Measurements from ENCODE around the gene GDI1. TPM values are rescaled to one million over a fixed set of nuclear protein-coding genes. Genes with fewer than 3 reads are reported as not detected.

Gene GDI1
- total RNA-seq, 1 experiment from 2014 or later: 96.1 TPM

DNA sequence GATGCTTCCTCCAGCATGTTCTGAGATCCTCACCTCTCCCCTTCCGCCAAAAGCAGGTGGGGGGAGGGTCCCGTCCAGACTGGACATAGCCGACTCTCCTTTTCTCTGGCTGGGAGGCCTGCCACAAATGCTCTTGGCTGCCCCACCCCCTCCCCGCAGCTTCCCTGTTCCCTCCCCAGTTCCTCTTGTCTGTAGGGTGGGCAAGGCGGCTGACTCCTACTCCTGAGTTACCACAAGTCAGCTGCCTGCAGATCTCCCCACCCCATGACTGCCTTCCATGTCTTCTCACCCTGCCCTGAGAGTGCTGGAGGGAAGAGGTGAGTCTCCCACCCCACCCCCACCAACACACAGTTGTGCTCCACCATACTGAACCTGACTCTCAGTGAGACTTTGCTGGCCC is 5.6 kb upstream of the GDI1 start:
- no peak for ATAC-seq
- CTCF ChIA-PET: no interaction called here

DNA sequence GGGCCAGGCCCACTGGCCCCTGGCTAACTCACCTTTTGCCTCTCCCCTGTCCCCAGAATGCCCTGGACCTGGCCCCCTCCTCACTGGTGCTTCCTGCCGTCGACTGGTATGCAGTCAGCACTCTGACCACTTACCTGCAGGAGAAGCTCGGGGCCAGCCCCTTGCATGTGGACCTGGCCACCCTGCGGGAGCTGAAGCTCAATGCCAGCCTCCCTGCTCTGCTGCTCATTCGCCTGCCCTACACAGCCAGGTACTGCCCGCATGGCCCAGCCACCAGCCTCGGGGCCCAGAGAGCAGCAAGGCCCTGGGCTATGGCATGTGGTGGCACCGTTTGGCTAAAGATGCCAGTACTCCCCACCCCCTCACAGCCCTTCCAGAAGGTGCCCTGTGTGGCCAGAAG is 4.7 kb upstream of the GDI1 start:
- TF ChIP-seq, protein P1, sequence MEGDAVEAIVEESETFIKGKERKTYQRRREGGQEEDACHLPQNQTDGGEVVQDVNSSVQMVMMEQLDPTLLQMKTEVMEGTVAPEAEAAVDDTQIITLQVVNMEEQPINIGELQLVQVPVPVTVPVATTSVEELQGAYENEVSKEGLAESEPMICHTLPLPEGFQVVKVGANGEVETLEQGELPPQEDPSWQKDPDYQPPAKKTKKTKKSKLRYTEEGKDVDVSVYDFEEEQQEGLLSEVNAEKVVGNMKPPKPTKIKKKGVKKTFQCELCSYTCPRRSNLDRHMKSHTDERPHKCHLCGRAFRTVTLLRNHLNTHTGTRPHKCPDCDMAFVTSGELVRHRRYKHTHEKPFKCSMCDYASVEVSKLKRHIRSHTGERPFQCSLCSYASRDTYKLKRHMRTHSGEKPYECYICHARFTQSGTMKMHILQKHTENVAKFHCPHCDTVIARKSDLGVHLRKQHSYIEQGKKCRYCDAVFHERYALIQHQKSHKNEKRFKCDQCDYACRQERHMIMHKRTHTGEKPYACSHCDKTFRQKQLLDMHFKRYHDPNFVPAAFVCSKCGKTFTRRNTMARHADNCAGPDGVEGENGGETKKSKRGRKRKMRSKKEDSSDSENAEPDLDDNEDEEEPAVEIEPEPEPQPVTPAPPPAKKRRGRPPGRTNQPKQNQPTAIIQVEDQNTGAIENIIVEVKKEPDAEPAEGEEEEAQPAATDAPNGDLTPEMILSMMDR (conservative IDR thresholded peaks at IDR 0.05; ENCODE audit: low read depth, low read length): no peak
- DNase-seq (no peak), ATAC-seq (no peak)
- Histone ChIP-seq H3K9ac (ENCODE audit: low read length) (no peak overlapping the region), H3K36me3 (ENCODE audit: low read depth, low read length) (no peaks in the 10 kb centered on the region; the same call in 1 of the 2 replicates), H3K9me2 (replicated peaks; ENCODE audit: low read length) (no peaks in the 10 kb centered on the region), H3K9me3 (ENCODE audit: low read length) (no peaks in the 10 kb centered on the region), H3K4me2 (ENCODE audit: low read length) (no peak overlapping the region), H2AFZ (ENCODE audit: low read length) (no peak overlapping the region), H3K27me3 (ENCODE audit: low read length) (no peaks in the 10 kb centered on the region), H3F3A (ENCODE audit: low read length, unreplicated experiment) (no peaks in the 10 kb centered on the region), H3K4me1 (ENCODE audit: insufficient read depth, low read length) (peaks cover 23% of the 10 kb centered on the region), H3K27ac (ENCODE audit: low read length) (no peak overlapping the region), H4K20me1 (ENCODE audit: low read length) (no peaks in the 10 kb centered on the region), H3K79me2 (ENCODE audit: low read length) (peaks cover 29% of the 10 kb centered on the region), H3K4me3 (ENCODE audit: low read length) (no peak overlapping the region)
- intact Hi-C loops (cut with micrococcal nuclease): no loop called here
- ChIA-PET POLR2A (ENCODE audit: unreplicated experiment) (no interaction called here), CTCF (no interaction called here)
- BruUV-seq (replicated peaks): no TSS peak

More for the DNA sequence above, 5.6 kb upstream of the GDI1 start:
- no peaks in the 10 kb centered on the region; the same call in 1 of the 2 replicates for H3K36me3 ChIP-seq (ENCODE audit: low read depth, low read length)
- intact Hi-C loops (cut with micrococcal nuclease): no loop called here
- H3F3A ChIP-seq (ENCODE audit: low read length, unreplicated experiment): no peaks in the 10 kb centered on the region
- no peaks in the 10 kb centered on the region for H4K20me1 ChIP-seq (ENCODE audit: low read length)
- DNase-seq: no peak
- H3K79me2 ChIP-seq (ENCODE audit: low read length): peaks cover 27% of the 10 kb centered on the region
- POLR2A ChIA-PET (ENCODE audit: unreplicated experiment): no interaction called here
- no peaks in the 10 kb centered on the region for H3K9me2 ChIP-seq (replicated peaks; ENCODE audit: low read length)
- no TSS peak for BruUV-seq (replicated peaks)
- H3K4me3 ChIP-seq (ENCODE audit: low read length): no peak overlapping the region
- H3K9me3 ChIP-seq (ENCODE audit: low read length): no peaks in the 10 kb centered on the region
- no peak overlapping the region for H2AFZ ChIP-seq (ENCODE audit: low read length)
- H3K4me1 ChIP-seq (ENCODE audit: insufficient read depth, low read length): peaks cover 23% of the 10 kb centered on the region
- H3K27me3 ChIP-seq (ENCODE audit: low read length): no peaks in the 10 kb centered on the region
- no peak overlapping the region for H3K9ac ChIP-seq (ENCODE audit: low read length)
- no peak overlapping the region for H3K4me2 ChIP-seq (ENCODE audit: low read length)
- H3K27ac ChIP-seq (ENCODE audit: low read length): no peak overlapping the region
- TF ChIP-seq EZH2phosphoT487 (IDR thresholded peaks at IDR 0.05; ENCODE audit: borderline replicate concordance, low read length): no peak
- TF ChIP-seq EZH2 (IDR thresholded peaks at IDR 0.05; ENCODE audit: low read length, unreplicated experiment): no peak
- TF ChIP-seq, protein P1 (conservative IDR thresholded peaks at IDR 0.05; ENCODE audit: low read depth, low read length): no peak

DNA sequence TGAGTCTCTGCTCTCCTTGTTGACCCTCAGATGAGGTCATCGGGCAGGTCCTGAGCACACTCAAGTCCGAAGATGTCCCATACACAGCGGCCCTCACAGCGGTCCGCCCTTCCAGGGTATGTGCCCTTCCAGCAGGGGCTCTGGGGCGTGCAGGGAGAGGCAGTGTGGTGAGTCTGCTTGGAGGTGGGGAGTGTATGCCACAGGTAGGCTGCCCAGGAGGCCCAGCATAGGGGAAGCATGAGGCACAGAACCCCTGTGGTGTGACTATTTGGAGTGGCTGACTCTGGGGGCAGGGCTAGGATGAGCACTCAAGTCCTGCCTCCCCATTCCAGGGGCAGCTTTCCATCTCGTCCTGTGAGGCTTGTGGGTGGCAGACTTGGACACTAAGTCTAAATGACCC is 3.3 kb upstream of the GDI1 start:
- H3K27me3 ChIP-seq (ENCODE audit: low read length): no peaks in the 10 kb centered on the region
- H3K9me2 ChIP-seq (replicated peaks; ENCODE audit: low read length): no peaks in the 10 kb centered on the region
- no peak overlapping the region for H3K4me2 ChIP-seq (ENCODE audit: low read length)
- POLR2A ChIA-PET (ENCODE audit: unreplicated experiment): no interaction called here
- CTCF ChIA-PET: no interaction called here
- DNase-seq: no peak
- TF ChIP-seq EZH2 (IDR thresholded peaks at IDR 0.05; ENCODE audit: low read length, unreplicated experiment) (no peak), EZH2phosphoT487 (IDR thresholded peaks at IDR 0.05; ENCODE audit: borderline replicate concordance, low read length) (no peak)
- TF ChIP-seq, protein P1 (conservative IDR thresholded peaks at IDR 0.05; ENCODE audit: low read depth, low read length): no peak
- no peaks in the 10 kb centered on the region; the same call in 1 of the 2 replicates for H3K36me3 ChIP-seq (ENCODE audit: low read depth, low read length)
- H3K9ac ChIP-seq (ENCODE audit: low read length): no peak overlapping the region
- no peaks in the 10 kb centered on the region for H3K9me3 ChIP-seq (ENCODE audit: low read length)
- peaks cover 28% of the 10 kb centered on the region for H3K4me1 ChIP-seq (ENCODE audit: insufficient read depth, low read length)
- intact Hi-C loops (cut with micrococcal nuclease): no loop called here
- no TSS peak for BruUV-seq (replicated peaks)
- H3K27ac ChIP-seq (ENCODE audit: low read length): no peak overlapping the region
- H3F3A ChIP-seq (ENCODE audit: low read length, unreplicated experiment): no peaks in the 10 kb centered on the region
- no peak for ATAC-seq
- H3K4me3 ChIP-seq (ENCODE audit: low read length): no peak overlapping the region
- no peak overlapping the region for H2AFZ ChIP-seq (ENCODE audit: low read length)
- peaks cover 7% of the 10 kb centered on the region for H4K20me1 ChIP-seq (ENCODE audit: low read length)
- H3K79me2 ChIP-seq (ENCODE audit: low read length): peaks cover 42% of the 10 kb centered on the region

All from PC-3 (cell line).